Transverse colon (tissue), 4 donors: ENCODE measurements around the gene DLL4.

Source experiments
- POLR2AphosphoS5 ChIP-seq, 3 donors: sonication (generic); formaldehyde crosslinking; IDR thresholded peaks; one replicate each; pipeline ENCODE4 v1.6.1; 2016; ENCODE audit warnings: antibody characterized with exemption in 3 of 3
- TF ChIP-seq, protein P1 (sequence below), 5 experiments: fragments of 200-600 bp in 3 of 5; fragments of 450-650 bp in 2 of 5; sonication (generic) in 3 of 5; IDR thresholded peaks; 1 replicate in 2 of 5; 2 replicates in 3 of 5; pipeline ENCODE4 v1.5.1; 2016 to 2017; ENCODE audit warnings: antibody characterized with exemption in 5 of 5, inconsistent platforms in 3 of 5, mild to moderate bottlenecking in 2 of 5, moderate library complexity in 1 of 5

DNA sequence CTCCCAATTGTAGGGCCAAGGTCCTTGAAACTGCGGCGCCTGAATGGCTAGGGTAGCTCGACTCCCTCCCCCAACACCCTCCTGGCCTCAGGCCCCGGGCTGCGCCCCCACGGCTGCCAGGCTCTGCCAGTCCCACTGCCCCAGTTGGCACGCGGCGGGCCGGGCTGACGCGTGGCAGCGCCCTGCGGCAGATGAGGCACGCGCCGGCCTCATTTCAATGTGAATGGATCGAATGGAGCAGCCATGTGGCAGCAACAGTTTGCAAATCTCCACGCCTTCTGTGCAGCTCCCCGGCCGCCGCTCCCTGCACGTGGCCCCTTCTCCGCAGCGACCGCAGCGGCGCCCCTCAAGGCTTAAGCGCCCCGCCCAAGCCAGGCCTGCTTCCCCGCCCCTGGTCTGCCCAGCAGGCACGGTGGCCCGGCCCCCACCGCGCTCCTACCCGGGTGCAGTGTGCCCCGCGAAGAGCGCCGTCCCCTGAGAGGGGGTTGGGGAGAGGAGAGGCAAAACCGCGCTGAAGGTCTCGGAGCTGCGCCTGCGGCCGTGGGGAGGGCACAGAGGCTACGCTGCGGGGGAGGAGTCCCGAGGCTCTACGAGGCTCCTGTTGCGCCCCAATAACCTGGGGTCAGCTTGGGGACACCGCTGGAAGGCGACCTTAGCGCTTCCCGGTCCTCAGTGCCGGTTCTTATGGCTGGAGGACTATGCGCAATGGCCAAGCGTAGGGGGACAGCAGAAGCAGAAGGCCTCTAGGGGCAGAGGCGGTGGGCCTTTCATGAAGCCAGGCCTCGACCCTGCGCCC, 3.1 kb upstream of the DLL4 start:
- TF ChIP-seq, protein P1, sequence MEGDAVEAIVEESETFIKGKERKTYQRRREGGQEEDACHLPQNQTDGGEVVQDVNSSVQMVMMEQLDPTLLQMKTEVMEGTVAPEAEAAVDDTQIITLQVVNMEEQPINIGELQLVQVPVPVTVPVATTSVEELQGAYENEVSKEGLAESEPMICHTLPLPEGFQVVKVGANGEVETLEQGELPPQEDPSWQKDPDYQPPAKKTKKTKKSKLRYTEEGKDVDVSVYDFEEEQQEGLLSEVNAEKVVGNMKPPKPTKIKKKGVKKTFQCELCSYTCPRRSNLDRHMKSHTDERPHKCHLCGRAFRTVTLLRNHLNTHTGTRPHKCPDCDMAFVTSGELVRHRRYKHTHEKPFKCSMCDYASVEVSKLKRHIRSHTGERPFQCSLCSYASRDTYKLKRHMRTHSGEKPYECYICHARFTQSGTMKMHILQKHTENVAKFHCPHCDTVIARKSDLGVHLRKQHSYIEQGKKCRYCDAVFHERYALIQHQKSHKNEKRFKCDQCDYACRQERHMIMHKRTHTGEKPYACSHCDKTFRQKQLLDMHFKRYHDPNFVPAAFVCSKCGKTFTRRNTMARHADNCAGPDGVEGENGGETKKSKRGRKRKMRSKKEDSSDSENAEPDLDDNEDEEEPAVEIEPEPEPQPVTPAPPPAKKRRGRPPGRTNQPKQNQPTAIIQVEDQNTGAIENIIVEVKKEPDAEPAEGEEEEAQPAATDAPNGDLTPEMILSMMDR (IDR thresholded peaks at IDR 0.05), result no peak
- no peak for TF ChIP-seq POLR2AphosphoS5 (IDR thresholded peaks at IDR 0.05)
